Rectal smooth muscle tissue (tissue), 1 donor: ENCODE data around the gene PGAP1.

ENCODE experiments used
- H3K27ac ChIP-seq: one replicate; pipeline ENCODE4 v1.7.0; 2013; ENCODE audit warnings: low read depth, low read length, inconsistent platforms
- H3K27me3 ChIP-seq: one replicate; pipeline ENCODE4 v1.7.0; 2013; ENCODE audit warnings: low read length; ENCODE audit not compliant: control insufficient read depth, insufficient read depth
- H3K36me3 ChIP-seq: one replicate; pipeline ENCODE4 v1.7.0; 2013; ENCODE audit warnings: low read length; ENCODE audit not compliant: control insufficient read depth, insufficient read depth
- H3K4me1 ChIP-seq: one replicate; pipeline ENCODE4 v1.7.0; 2013; ENCODE audit warnings: low read length; ENCODE audit not compliant: control insufficient read depth, insufficient read depth
- H3K4me3 ChIP-seq: one replicate; pipeline ENCODE4 v1.7.0; 2013; ENCODE audit warnings: low read length
- H3K9ac ChIP-seq: one replicate; pipeline ENCODE4 v1.7.0; 2013; ENCODE audit warnings: low read length

PGAP1 gene

GRCh38 chr2:196926562-196927375 is at the start of gene PGAP1:
PGAP1 (minus strand) TSS chr2:196926707; CDS start chr2:196926616, 91 bp downstream.
- no peaks in the 10 kb centered on the region for H3K36me3 ChIP-seq
- no peaks in the 10 kb centered on the region for H3K27me3 ChIP-seq
- peak within 1 kb of the TSS; percentile 92 for H3K9ac ChIP-seq
- H3K27ac ChIP-seq: peak within 1 kb of the TSS; percentile 78
- H3K4me1 ChIP-seq: peaks cover 5% of the 10 kb centered on the region
- H3K4me3 ChIP-seq: peak within 1 kb of the TSS; percentile 97

- no peak overlapping the region for H3K27ac ChIP-seq
- no peak overlapping the region for H3K9ac ChIP-seq
- H3K27me3 ChIP-seq: no peaks in the 10 kb centered on the region
- H3K36me3 ChIP-seq: no peaks in the 10 kb centered on the region
- H3K4me1 ChIP-seq: no peaks in the 10 kb centered on the region
- no peak overlapping the region for H3K4me3 ChIP-seq
Observed at GRCh38 chr2:196974970-196975369, 48.5 kb upstream of the PGAP1 start.

- Histone ChIP-seq H3K9ac (no peak overlapping the region), H3K27me3 (no peaks in the 10 kb centered on the region), H3K4me3 (no peak overlapping the region), H3K36me3 (no peaks in the 10 kb centered on the region), H3K27ac (no peak overlapping the region), H3K4me1 (no peaks in the 10 kb centered on the region)
Observed at GRCh38 chr2:196971574-196972279, 45.2 kb upstream of the PGAP1 start.

- no peak overlapping the region for H3K4me3 ChIP-seq
- H3K9ac ChIP-seq: no peak overlapping the region
- H3K36me3 ChIP-seq: no peaks in the 10 kb centered on the region
Observed at GRCh38 chr2:196970099-196970498, 43.6 kb upstream of the PGAP1 start.

GRCh38 chr2:196968516-196968915 is 42.0 kb upstream of the PGAP1 start:
- Histone ChIP-seq H3K4me3 (no peak overlapping the region), H3K36me3 (no peaks in the 10 kb centered on the region), H3K9ac (no peak overlapping the region), H3K27ac (no peak overlapping the region), H3K27me3 (no peaks in the 10 kb centered on the region), H3K4me1 (no peaks in the 10 kb centered on the region)

More at GRCh38 chr2:196970099-196970498, 43.6 kb upstream of the PGAP1 start:
- Histone ChIP-seq H3K27me3 (no peaks in the 10 kb centered on the region), H3K4me1 (no peaks in the 10 kb centered on the region), H3K27ac (no peak overlapping the region)

GRCh38 chr2:196967775-196968174 is 41.3 kb upstream of the PGAP1 start:
- Histone ChIP-seq H3K36me3 (no peaks in the 10 kb centered on the region), H3K4me3 (no peak overlapping the region), H3K4me1 (no peaks in the 10 kb centered on the region), H3K27ac (no peak overlapping the region), H3K9ac (no peak overlapping the region), H3K27me3 (no peaks in the 10 kb centered on the region)

- Histone ChIP-seq H3K27ac (no peak overlapping the region), H3K4me3 (peak overlapping the region; percentile 6), H3K4me1 (no peaks in the 10 kb centered on the region), H3K27me3 (no peaks in the 10 kb centered on the region), H3K9ac (no peak overlapping the region), H3K36me3 (no peaks in the 10 kb centered on the region)
Observed at GRCh38 chr2:196967116-196967515, 40.6 kb upstream of the PGAP1 start.

GRCh38 chr2:196966061-196966460 is 39.6 kb upstream of the PGAP1 start:
- Histone ChIP-seq H3K4me1 (no peaks in the 10 kb centered on the region), H3K27me3 (no peaks in the 10 kb centered on the region), H3K9ac (no peak overlapping the region), H3K27ac (no peak overlapping the region), H3K4me3 (no peak overlapping the region), H3K36me3 (no peaks in the 10 kb centered on the region)

GRCh38 chr2:196965651-196966050 is 39.1 kb upstream of the PGAP1 start:
- no peak overlapping the region for H3K4me3 ChIP-seq
- no peak overlapping the region for H3K9ac ChIP-seq
- H3K27me3 ChIP-seq: no peaks in the 10 kb centered on the region
- H3K36me3 ChIP-seq: no peaks in the 10 kb centered on the region
- H3K27ac ChIP-seq: no peak overlapping the region
- no peaks in the 10 kb centered on the region for H3K4me1 ChIP-seq

GRCh38 chr2:196963961-196964360 is 37.5 kb upstream of the PGAP1 start:
- Histone ChIP-seq H3K27ac (no peak overlapping the region), H3K4me3 (no peak overlapping the region), H3K4me1 (no peaks in the 10 kb centered on the region), H3K27me3 (no peaks in the 10 kb centered on the region), H3K36me3 (no peaks in the 10 kb centered on the region), H3K9ac (no peak overlapping the region)

- Histone ChIP-seq H3K4me1 (no peaks in the 10 kb centered on the region), H3K27me3 (no peaks in the 10 kb centered on the region), H3K4me3 (no peak overlapping the region), H3K36me3 (no peaks in the 10 kb centered on the region), H3K27ac (no peak overlapping the region), H3K9ac (no peak overlapping the region)
Observed at GRCh38 chr2:196963043-196963442, 36.5 kb upstream of the PGAP1 start.

- H3K4me1 ChIP-seq: no peaks in the 10 kb centered on the region
- H3K9ac ChIP-seq: no peak overlapping the region
- no peaks in the 10 kb centered on the region for H3K36me3 ChIP-seq
- H3K4me3 ChIP-seq: no peak overlapping the region
- H3K27me3 ChIP-seq: no peaks in the 10 kb centered on the region
- H3K27ac ChIP-seq: no peak overlapping the region
Observed at GRCh38 chr2:196962325-196962724, 35.8 kb upstream of the PGAP1 start.
